HL-60 (cell line): ENCODE data around the gene BCDIN3D.

ENCODE experiments used
- DNase-seq, 2 experiments: peaks; one replicate each; pipeline ENCODE4 v3.0.0-alpha.2; 2010 to 2020; ENCODE audit warnings: low read depth in 1 of 2, low spot score in 1 of 2
- H3K27ac ChIP-seq: fragments of 250-450 bp; sonication (Bioruptor Pico); replicated peaks from 2 replicates; pipeline ENCODE4 v1.5.1; 2020; ENCODE audit warnings: mild to moderate bottlenecking, moderate library complexity
- H3K27me3 ChIP-seq: fragments of 250-450 bp; sonication (Bioruptor Pico); 2 replicates; pipeline ENCODE4 v1.5.1; 2021; ENCODE audit warnings: mild to moderate bottlenecking, moderate library complexity; ENCODE audit not compliant: insufficient read depth, poor library complexity, severe bottlenecking
- H3K4me3 ChIP-seq: replicated peaks from 2 replicates; pipeline ENCODE4 v1.5.1; 2011; ENCODE audit warnings: mild to moderate bottlenecking, control low read depth, low read length; ENCODE audit not compliant: insufficient read depth
- GABPA ChIP-seq: IDR thresholded peaks from 2 replicates; pipeline ENCODE4 v1.6.1; 2012; ENCODE audit warnings: low read depth
- POLR2AphosphoS5 ChIP-seq: IDR thresholded peaks from 2 replicates; pipeline ENCODE4 v1.6.1; 2012; ENCODE audit warnings: low read depth
- SPI1 ChIP-seq: IDR thresholded peaks from 2 replicates; pipeline ENCODE4 v1.6.1; 2012; ENCODE audit warnings: low read depth, mild to moderate bottlenecking, borderline replicate concordance
- TF ChIP-seq, protein P1 (sequence below): IDR thresholded peaks from 2 replicates; pipeline ENCODE4 v1.6.1; 2012; ENCODE audit warnings: low read depth; ENCODE audit not compliant: insufficient replicate concordance
- TF ChIP-seq, protein P2 (sequence below): IDR thresholded peaks from one replicate; pipeline ENCODE4 v1.5.1; 2011; ENCODE audit warnings: low read length, control low read depth, inconsistent platforms; ENCODE audit not compliant: insufficient read depth

BCDIN3D gene

DNA sequence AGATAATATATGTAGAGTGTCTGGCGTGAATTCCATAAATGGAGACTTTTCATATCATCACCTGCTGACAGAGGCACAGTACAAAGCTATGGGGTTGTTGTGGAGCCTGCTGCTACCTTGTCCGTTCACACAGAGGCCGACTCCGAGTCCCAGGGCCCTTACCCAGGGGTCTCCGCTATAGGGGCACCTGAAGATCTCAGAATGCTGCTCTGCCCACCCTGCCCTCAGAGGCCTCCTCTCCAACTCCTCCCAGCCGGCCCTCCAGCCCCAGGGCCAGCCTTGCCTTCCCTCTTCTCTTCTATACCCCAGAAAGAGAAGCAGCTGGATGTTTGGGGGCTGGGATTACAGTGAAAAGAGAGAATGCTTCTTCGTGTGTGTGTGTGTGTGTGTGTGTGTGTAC, 36.0 kb downstream of the BCDIN3D start:
- TF ChIP-seq GABPA (no peak), POLR2AphosphoS5 (no peak), SPI1 (no peak)
- TF ChIP-seq, protein P1, sequence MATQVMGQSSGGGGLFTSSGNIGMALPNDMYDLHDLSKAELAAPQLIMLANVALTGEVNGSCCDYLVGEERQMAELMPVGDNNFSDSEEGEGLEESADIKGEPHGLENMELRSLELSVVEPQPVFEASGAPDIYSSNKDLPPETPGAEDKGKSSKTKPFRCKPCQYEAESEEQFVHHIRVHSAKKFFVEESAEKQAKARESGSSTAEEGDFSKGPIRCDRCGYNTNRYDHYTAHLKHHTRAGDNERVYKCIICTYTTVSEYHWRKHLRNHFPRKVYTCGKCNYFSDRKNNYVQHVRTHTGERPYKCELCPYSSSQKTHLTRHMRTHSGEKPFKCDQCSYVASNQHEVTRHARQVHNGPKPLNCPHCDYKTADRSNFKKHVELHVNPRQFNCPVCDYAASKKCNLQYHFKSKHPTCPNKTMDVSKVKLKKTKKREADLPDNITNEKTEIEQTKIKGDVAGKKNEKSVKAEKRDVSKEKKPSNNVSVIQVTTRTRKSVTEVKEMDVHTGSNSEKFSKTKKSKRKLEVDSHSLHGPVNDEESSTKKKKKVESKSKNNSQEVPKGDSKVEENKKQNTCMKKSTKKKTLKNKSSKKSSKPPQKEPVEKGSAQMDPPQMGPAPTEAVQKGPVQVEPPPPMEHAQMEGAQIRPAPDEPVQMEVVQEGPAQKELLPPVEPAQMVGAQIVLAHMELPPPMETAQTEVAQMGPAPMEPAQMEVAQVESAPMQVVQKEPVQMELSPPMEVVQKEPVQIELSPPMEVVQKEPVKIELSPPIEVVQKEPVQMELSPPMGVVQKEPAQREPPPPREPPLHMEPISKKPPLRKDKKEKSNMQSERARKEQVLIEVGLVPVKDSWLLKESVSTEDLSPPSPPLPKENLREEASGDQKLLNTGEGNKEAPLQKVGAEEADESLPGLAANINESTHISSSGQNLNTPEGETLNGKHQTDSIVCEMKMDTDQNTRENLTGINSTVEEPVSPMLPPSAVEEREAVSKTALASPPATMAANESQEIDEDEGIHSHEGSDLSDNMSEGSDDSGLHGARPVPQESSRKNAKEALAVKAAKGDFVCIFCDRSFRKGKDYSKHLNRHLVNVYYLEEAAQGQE, result no peak
- TF ChIP-seq, protein P2, sequence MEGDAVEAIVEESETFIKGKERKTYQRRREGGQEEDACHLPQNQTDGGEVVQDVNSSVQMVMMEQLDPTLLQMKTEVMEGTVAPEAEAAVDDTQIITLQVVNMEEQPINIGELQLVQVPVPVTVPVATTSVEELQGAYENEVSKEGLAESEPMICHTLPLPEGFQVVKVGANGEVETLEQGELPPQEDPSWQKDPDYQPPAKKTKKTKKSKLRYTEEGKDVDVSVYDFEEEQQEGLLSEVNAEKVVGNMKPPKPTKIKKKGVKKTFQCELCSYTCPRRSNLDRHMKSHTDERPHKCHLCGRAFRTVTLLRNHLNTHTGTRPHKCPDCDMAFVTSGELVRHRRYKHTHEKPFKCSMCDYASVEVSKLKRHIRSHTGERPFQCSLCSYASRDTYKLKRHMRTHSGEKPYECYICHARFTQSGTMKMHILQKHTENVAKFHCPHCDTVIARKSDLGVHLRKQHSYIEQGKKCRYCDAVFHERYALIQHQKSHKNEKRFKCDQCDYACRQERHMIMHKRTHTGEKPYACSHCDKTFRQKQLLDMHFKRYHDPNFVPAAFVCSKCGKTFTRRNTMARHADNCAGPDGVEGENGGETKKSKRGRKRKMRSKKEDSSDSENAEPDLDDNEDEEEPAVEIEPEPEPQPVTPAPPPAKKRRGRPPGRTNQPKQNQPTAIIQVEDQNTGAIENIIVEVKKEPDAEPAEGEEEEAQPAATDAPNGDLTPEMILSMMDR, result no peak
- H3K27ac ChIP-seq, result no peak overlapping the region

GRCh38 chr12:49806321-49806813, 36.5 kb downstream of the BCDIN3D start:
- no peak for DNase-seq
- H3K27me3 ChIP-seq, result no peaks in the 10 kb centered on the region
- TF ChIP-seq, protein P2, result no peak
- no peak for TF ChIP-seq GABPA
- TF ChIP-seq, protein P1, result no peak
- no peak for TF ChIP-seq SPI1
- no peak for TF ChIP-seq POLR2AphosphoS5

More for the DNA sequence above, 36.0 kb downstream of the BCDIN3D start:
- H3K4me3 ChIP-seq, result no peak overlapping the region
- DNase-seq, result no peak
- no peaks in the 10 kb centered on the region for H3K27me3 ChIP-seq

DNA sequence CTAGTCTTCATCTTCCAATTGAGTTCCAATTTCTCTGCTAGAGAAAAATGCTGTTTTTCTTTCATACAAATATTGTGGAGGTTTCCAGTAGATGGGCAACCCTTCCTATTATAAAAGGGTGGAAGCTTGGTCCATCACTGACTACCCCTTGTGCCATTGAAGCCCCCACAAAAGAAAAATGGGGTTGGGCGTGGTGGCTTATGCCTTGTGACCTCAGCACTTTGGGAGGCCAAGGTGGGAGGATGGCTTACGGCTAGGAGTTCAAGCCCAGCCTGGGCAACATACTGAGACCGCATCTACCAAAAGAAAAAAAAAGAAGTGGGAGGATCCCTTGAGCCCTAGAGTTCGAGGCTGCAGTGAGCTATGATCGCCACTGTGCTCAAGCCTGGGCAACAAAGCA, 37.5 kb downstream of the BCDIN3D start:
- H3K27ac ChIP-seq, result no peak overlapping the region
- TF ChIP-seq GABPA (no peak), SPI1 (no peak), POLR2AphosphoS5 (no peak)
- TF ChIP-seq, protein P2, result no peak
- TF ChIP-seq, protein P1, result no peak
- H3K4me3 ChIP-seq, result no peak overlapping the region
- DNase-seq, result no peak
- H3K27me3 ChIP-seq, result no peaks in the 10 kb centered on the region

More at GRCh38 chr12:49806321-49806813, 36.5 kb downstream of the BCDIN3D start:
- H3K4me3 ChIP-seq, result no peak overlapping the region
- H3K27ac ChIP-seq, result no peak overlapping the region
